CD4-positive, alpha-beta T cell (primary cell): ENCODE results near the gene WBP1. TPM values are rescaled to one million over a fixed set of nuclear protein-coding genes. Genes with fewer than 3 reads are reported as not detected.

Experiments
- ATAC-seq: fragments of 200-7000 bp; cut with Tn5 transposase; one replicate; pipeline ENCODE4 v1.10.0; 2022; ENCODE audit warnings: mild to moderate bottlenecking; ENCODE audit not compliant: poor library complexity
- CTCF ChIA-PET: fragments of 350-600 bp; sonication (Branson Sonifier 250); formaldehyde crosslinking; loops from one replicate; lab custom pipeline; 2021; ENCODE audit warnings: antibody characterized with exemption, inconsistent platforms; lab: Charles Lee
- POLR2A ChIA-PET: fragments of 350-600 bp; sonication (Branson Sonifier 250); formaldehyde crosslinking; loops from one replicate; lab custom pipeline; 2021; ENCODE audit warnings: antibody characterized with exemption, inconsistent platforms; lab: Charles Lee
- DNase-seq, 14 experiments: peaks; one replicate each; pipeline ENCODE4 v3.0.0-alpha.2; 2013 to 2020; ENCODE audit warnings: mixed read lengths in 2 of 14
- H3K27ac ChIP-seq, 2 donors: one replicate each; pipeline versions ENCODE4 v1.5.1 to v1.7.0; 2013; ENCODE audit warnings: low read length in 2 of 2, low read depth in 1 of 2, mild to moderate bottlenecking in 1 of 2
- H3K27me3 ChIP-seq, 2 experiments: 1 replicate in 1 of 2; 2 replicates in 1 of 2; pipeline versions ENCODE4 v1.6.1 to v1.7.0; 2013; ENCODE audit warnings: low read length in 2 of 2, control low read depth in 1 of 2, mild to moderate bottlenecking in 1 of 2, moderate library complexity in 1 of 2; ENCODE audit not compliant: insufficient read depth in 2 of 2, control insufficient read depth in 1 of 2
- H3K36me3 ChIP-seq: one replicate; pipeline ENCODE4 v1.6.1; 2013; ENCODE audit warnings: low read length, control low read depth; ENCODE audit not compliant: insufficient read depth
- H3K4me1 ChIP-seq: one replicate; pipeline ENCODE4 v1.6.1; 2013; ENCODE audit warnings: low read length, control low read depth; ENCODE audit not compliant: insufficient read depth
- H3K4me3 ChIP-seq: one replicate; pipeline ENCODE4 v1.5.1; 2013; ENCODE audit warnings: mild to moderate bottlenecking, low read length, moderate library complexity
- H3K9me3 ChIP-seq, 2 experiments: 1 replicate in 1 of 2; 2 replicates in 1 of 2; pipeline versions ENCODE4 v1.6.1 to v1.7.0; 2013; ENCODE audit warnings: low read length in 2 of 2, mild to moderate bottlenecking in 2 of 2, control low read depth in 1 of 2, moderate library complexity in 1 of 2; ENCODE audit not compliant: control insufficient read depth in 1 of 2, insufficient read depth in 1 of 2
- H3K27ac Mint-ChIP-seq: one replicate; pipeline ENCODE4 v1.8.0; 2020; ENCODE audit warnings: mixed read lengths
- H3K27me3 Mint-ChIP-seq: one replicate; pipeline ENCODE4 v1.8.0; 2021; ENCODE audit warnings: mixed read lengths
- H3K36me3 Mint-ChIP-seq: one replicate; pipeline ENCODE4 v1.8.0; 2021; ENCODE audit warnings: low read depth, mixed read lengths
- H3K4me1 Mint-ChIP-seq: one replicate; pipeline ENCODE4 v1.8.0; 2021; ENCODE audit warnings: low read depth, mixed read lengths
- H3K4me3 Mint-ChIP-seq: one replicate; pipeline ENCODE4 v1.8.0; 2020; ENCODE audit warnings: mild to moderate bottlenecking, mixed read lengths
- H3K9me3 Mint-ChIP-seq: one replicate; pipeline ENCODE4 v1.8.0; 2020; ENCODE audit warnings: mixed read lengths
- intact Hi-C, 2 experiments: fragments of 100-400 bp; cut with DNase I in 1 of 2; cut with micrococcal nuclease in 1 of 2; formaldehyde crosslinking; loops; one replicate each; pipeline versions ENCODE4 v1.15.1 to v1.9.0; 2023 to 2025; cut with DNase I, micrococcal nuclease
- polyA plus RNA-seq, 2 donors: library from polyadenylated mRNA; unstranded; fragments of 120-200 nt; gene quantifications; one replicate each; pipeline ENCODE4 v1.2.1, GENCODE V29; 2013
- total RNA-seq, 174 experiments: library from RNA in 2 of 174; stranded (reverse) in 2 of 174; gene quantifications; one replicate each; pipeline ENCODE4 v1.2.3 and lab custom pipeline; 2021 to 2026
- TF ChIP-seq, protein P1 (sequence below): fragments of 200-600 bp; IDR thresholded peaks from one replicate; pipeline ENCODE4 v1.8.0; 2022; ENCODE audit warnings: antibody characterized with exemption, mild to moderate bottlenecking

The WBP1 gene
- total RNA-seq (10 to 100 TPM; 79.1 to 80.5 TPM), total RNA-seq (lab: John Stamatoyannopoulos, UW) (2.4 to 40.5 (median 13.9) reads per million in 172 experiments)
- polyA plus RNA-seq (2013, experiment 1 of 2), result 44.3 TPM
- 63.4 TPM for polyA plus RNA-seq (2013, experiment 2 of 2)

DNA sequence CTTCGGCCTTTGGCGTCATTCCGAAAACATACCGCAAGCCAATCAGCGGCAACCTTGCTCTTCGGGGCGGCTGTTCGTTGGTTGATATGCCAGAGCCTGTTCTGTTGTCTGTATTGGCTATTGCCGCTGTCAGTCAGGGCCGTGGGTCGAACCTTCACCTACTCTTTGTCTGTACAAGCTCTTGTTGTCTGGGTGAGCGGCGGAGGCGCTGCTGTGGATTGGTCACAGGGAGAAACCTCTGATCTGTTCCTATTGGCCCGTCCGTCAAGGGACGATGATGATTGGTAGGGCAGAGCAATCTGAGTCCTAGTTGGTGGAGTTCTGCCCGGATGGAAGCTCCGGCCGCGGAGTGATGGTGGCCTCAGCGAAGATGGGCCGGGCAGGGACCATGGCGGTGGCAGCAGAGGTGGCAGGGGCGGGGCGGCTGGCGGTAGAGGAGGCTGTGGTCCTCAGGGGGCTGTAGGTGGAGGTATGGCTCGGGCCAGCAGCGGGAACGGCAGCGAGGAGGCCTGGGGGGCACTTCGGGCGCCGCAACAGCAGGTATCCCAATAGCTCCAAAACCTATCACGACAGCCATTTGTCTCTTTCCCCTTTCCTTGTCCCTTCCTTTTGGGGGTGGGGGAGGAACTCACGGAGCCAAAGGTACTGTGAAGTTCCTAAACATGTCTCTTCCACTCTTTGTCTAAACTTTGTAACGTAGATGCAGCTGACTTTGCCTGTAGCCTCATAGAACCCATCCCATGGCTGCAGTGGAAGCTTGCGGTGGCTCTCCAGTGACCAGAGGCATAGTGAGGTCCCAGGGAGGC is at the start of gene WBP1:
Gene WBP1 (plus strand): TSS at position 307 of the 806 bp plus-strand sequence. CDS start 165 bp downstream, at position 472.
- TF ChIP-seq, protein P1, sequence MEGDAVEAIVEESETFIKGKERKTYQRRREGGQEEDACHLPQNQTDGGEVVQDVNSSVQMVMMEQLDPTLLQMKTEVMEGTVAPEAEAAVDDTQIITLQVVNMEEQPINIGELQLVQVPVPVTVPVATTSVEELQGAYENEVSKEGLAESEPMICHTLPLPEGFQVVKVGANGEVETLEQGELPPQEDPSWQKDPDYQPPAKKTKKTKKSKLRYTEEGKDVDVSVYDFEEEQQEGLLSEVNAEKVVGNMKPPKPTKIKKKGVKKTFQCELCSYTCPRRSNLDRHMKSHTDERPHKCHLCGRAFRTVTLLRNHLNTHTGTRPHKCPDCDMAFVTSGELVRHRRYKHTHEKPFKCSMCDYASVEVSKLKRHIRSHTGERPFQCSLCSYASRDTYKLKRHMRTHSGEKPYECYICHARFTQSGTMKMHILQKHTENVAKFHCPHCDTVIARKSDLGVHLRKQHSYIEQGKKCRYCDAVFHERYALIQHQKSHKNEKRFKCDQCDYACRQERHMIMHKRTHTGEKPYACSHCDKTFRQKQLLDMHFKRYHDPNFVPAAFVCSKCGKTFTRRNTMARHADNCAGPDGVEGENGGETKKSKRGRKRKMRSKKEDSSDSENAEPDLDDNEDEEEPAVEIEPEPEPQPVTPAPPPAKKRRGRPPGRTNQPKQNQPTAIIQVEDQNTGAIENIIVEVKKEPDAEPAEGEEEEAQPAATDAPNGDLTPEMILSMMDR, result no peak
- H3K4me1 Mint-ChIP-seq, result peaks cover 64% of the 10 kb centered on the region
- DNase-seq, result peak; percentile 96 to 100 (median 98)
- ChIA-PET POLR2A (interaction anchor here (0.5 to 6.5 kb wide), 33 partner anchors 12 to 1225 kb away, joined by 3 to 225 read pairs (median 5); partner anchors contain the start of genes AUP1, C2orf81, CCDC142 and CCT7), CTCF (interaction anchor here (0.6 to 6.2 kb wide), 6 partner anchors 10 to 74 kb away, joined by 3 to 61 read pairs (median 4); partner anchors contain the start of genes CCDC142, MRPL53 and TTC31)
- H3K27ac ChIP-seq, result peak within 1 kb of the TSS; percentile 100
- H3K36me3 ChIP-seq, result peaks cover 25% of the 10 kb centered on the region
- peaks cover 39% of the 10 kb centered on the region for H3K36me3 Mint-ChIP-seq
- ATAC-seq, result peak; percentile 80
- peak within 1 kb of the TSS; percentile 96 for H3K4me3 ChIP-seq
- no peaks in the 10 kb centered on the region for H3K27me3 ChIP-seq
- intact Hi-C loops, result loop anchor here (1.0 to 10.0 kb wide), 3 partner anchors 14 to 1224 kb away; partner anchors contain the start of genes CCT7 (in 2 of the 2), PRADC1 (in 2 of the 2), MRPL53 (in 1 of the 2) and TTC31 (in 1 of the 2)
- peak within 1 kb of the TSS; percentile 98 for H3K27ac Mint-ChIP-seq
- H3K9me3 ChIP-seq, result no peaks in the 10 kb centered on the region
- no peaks in the 10 kb centered on the region for H3K9me3 Mint-ChIP-seq
- peak within 1 kb of the TSS; percentile 95 for H3K4me3 Mint-ChIP-seq
- H3K27me3 Mint-ChIP-seq, result no peaks in the 10 kb centered on the region
- peaks cover 44% of the 10 kb centered on the region for H3K4me1 ChIP-seq

DNA sequence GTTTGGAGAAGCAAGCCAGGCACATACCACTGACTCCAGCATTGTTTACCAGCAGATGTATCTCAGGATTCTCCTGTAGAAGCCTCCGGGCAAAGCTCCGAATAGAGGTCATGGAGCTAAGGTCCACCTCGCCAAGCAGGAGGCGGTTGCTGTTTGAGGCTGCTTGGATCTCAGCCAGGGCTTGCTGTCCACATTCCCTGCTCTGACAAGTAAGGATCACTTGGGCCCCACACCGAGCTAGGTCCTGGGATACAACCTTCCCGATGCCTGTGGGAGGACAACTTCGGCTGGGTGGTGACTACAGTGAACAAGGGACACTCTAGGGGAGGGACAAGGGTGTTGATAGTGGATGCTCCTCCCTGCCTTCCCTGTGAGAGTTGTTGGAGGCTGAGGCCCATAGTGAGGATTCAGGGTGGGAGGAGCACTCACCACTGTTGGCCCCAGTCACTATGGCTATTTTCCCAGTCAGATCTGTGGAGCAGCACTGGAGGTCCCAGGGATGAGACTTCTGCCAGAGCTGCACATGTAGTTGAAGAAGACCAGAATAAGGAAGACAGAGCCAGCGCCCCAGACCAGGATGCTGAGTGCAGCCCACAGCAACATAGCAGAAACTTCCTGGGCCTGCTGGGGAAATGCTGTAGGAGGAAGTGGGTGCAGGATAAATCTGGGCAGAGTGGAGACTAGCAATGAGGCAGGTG is 45.1 kb upstream of the WBP1 start:
- no peak overlapping the region for H3K4me3 ChIP-seq
- peaks cover 25% of the 10 kb centered on the region for H3K4me1 ChIP-seq
- intact Hi-C loops, result loop anchor here in 1 of 2 experiments (2.0 kb wide), 1 partner anchor 18 kb away; no protein-coding TSS in a partner anchor
- Mint-ChIP-seq H3K27me3 (peaks cover 7% of the 10 kb centered on the region), H3K4me3 (peak overlapping the region; percentile 68), H3K4me1 (peaks cover 30% of the 10 kb centered on the region), H3K9me3 (no peaks in the 10 kb centered on the region), H3K27ac (peak overlapping the region; percentile 61), H3K36me3 (no peaks in the 10 kb centered on the region)
- CTCF ChIA-PET, result no interaction called here
- no peak overlapping the region for H3K27ac ChIP-seq
- no peaks in the 10 kb centered on the region for H3K36me3 ChIP-seq
- peaks cover 0 to 11% of the 10 kb centered on the region in 2 experiments for H3K9me3 ChIP-seq
- POLR2A ChIA-PET, result interaction anchor here (0.8 kb wide), 1 partner anchor 10 kb away, joined by 3 read pairs; no protein-coding TSS in a partner anchor
- H3K27me3 ChIP-seq, result peaks cover 0 to 16% of the 10 kb centered on the region in 2 experiments
- TF ChIP-seq, protein P1, result no peak
- DNase-seq (no peak), ATAC-seq (no peak)

- ATAC-seq (no peak), DNase-seq (no peak)
- TF ChIP-seq, protein P1, result no peak
- no peaks in the 10 kb centered on the region for H3K9me3 Mint-ChIP-seq
- no peak overlapping the region for H3K27ac Mint-ChIP-seq
- no peaks in the 10 kb centered on the region for H3K36me3 Mint-ChIP-seq
- H3K4me3 ChIP-seq, result peak overlapping the region; percentile 49
- ChIA-PET CTCF (no interaction called here), POLR2A (interaction anchor here (0.5 to 1.3 kb wide), 5 partner anchors 13 to 124 kb away, joined by 3 to 6 read pairs (median 4); partner anchors contain the start of gene WBP1)
- H3K36me3 ChIP-seq, result no peaks in the 10 kb centered on the region
- peaks cover 0 to 11% of the 10 kb centered on the region in 2 experiments for H3K9me3 ChIP-seq
- H3K27me3 ChIP-seq, result peaks cover 0 to 16% of the 10 kb centered on the region in 2 experiments
- peaks cover 30% of the 10 kb centered on the region for H3K4me1 Mint-ChIP-seq
- H3K27ac ChIP-seq, result no peak overlapping the region
- H3K4me3 Mint-ChIP-seq, result peak overlapping the region; percentile 80
- peaks cover 25% of the 10 kb centered on the region for H3K4me1 ChIP-seq
- intact Hi-C loops, result no loop called here
- H3K27me3 Mint-ChIP-seq, result no peaks in the 10 kb centered on the region
Observed at GRCh38 chr2:74414441-74414840, 43.8 kb upstream of the WBP1 start.
